T follicular helper cell (primary cell): ENCODE results near the gene GATA5.

Source experiments
- DNase-seq: peaks from one replicate; pipeline ENCODE4 v3.0.0-alpha.2; 2020; ENCODE audit warnings: low read depth

GATA5 gene

GRCh38 chr20:62487118-62487517 lies 11.3 kb upstream of the GATA5 start:
- no peak for DNase-seq

DNA sequence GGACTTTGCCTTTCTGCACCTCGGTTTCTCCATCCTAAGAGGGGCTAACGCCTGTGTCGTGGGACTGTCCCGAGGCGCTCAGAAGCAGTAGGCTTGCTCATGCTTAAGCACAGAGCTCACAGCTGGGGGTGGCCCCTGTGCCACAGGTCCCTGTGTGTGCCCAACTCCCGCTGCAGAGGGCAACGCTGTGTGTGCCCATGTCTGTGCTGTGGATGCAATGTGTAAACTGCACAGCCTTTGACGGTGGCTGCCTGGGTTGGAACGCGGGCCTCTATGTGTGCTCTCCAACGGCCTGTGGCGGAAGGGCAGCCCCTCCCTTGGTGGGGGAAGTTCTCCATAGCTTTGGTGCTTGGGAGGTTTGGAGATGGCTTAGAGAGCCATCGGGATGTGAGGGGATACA lies 10.7 kb upstream of the GATA5 start:
- no peak for DNase-seq

DNA sequence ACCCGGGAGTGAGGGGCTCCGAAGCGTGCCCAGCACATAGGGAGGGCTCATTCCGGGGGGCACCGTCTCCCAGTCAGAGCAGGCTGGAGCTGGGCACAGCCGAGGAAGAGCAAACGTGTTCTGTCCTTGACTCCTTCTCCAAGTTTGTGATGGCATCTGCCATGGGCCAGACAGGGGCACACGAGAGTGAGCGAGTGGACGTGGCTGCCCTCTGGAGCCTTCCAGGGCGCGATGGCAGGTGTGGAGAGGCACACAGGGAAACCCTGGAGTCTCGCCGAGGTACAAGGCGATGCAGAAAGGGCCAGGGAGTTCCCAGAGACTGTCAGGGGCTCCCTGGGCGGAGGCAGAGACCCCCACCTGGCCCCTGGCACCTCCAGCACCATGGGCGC lies 9.9 kb upstream of the GATA5 start:
- no peak for DNase-seq

DNA sequence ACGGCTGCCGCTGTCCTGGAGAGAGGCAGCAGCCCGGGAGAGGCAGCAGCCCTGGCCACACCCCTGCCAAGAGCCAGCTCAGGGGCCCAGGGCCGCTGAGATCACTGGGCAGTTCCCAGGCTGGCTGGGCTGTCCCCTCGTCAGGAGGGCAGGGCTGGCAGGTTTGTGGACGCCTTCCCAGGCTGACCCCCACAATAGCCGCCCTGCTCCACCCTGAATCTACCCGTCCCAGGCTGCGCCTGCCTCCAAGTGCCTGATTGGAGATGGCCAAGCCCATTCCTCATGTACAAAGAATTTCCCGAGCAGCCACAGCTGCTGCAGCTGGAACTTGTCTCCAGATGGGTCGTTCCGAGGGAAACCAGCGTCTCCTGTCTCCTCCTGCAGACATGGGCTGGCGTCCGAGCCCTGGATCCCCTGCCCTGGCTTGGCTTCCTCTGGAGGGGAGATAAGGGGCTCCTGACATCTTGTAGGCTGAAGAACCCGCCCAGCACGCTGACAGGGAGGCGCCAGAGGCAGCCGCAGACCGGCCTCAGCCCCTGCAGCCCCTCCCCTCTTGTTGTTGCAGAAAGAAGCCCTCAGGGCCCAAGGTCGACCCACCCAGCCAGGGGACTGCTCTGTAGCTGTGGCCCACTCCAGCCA lies 9.4 kb upstream of the GATA5 start:
- DNase-seq = no peak

DNA sequence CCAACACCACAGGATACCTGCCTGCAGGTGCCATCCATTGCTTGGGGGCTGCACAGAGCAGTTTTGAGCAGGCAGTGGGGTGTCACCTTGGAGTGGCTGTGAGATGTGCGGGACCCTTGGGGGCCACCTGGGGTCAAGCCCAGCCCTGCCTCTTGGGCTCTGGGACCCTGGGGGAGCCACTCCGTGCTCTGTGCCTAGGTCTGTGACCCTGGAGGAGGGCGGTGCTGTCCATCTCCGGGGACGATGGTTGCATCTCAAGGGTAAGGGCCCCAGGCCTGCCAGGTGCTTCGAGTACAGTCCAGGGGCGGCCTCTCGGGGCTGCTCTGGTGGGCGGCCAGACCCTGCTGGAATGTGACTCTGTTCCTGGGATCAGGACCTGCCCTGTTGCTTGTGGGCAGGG lies 8.7 kb upstream of the GATA5 start:
- no peak for DNase-seq

DNA sequence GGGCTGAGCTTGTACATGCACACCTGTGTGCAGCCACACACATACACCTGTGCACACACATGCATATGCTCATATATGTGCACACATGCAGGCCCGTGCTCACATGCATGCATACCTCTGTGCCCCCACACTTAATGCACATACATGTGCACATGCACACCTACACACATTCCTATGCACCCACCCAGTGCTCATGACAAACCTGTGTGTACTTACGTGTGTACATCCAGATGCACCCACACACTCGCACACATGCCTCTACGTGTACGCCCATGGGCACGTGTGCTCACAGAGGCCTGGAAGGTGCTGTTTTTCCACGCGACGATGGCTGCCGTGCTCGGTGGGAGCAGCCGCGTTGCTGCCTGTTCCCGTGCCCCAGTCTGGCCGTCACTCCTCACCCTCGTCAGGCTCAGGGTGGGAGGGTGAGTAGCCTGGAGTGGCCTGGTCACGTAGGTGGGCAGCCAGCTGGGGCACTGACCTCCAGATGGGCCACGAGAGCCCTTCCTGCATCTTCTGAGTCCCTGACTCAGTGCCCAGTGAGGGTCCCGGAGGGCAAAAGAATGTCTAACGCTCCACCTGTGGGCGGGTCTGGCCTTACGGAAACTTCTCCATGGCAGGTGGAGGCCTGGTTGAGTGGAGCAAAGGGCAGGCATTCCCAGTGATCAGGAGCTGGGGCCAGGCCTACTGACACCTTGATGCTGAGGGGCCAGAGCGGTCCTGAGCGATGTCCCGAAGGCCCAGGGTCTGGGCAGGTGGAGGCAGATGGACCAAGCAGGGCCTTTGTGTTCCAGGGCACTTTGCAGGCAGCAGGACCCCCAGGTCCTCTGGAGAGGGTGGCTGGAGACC lies 8.0 kb upstream of the GATA5 start:
- no peak for DNase-seq

- no peak for DNase-seq
Measured at GRCh38 chr20:62482974-62483373, 7.2 kb upstream of the GATA5 start.

DNA sequence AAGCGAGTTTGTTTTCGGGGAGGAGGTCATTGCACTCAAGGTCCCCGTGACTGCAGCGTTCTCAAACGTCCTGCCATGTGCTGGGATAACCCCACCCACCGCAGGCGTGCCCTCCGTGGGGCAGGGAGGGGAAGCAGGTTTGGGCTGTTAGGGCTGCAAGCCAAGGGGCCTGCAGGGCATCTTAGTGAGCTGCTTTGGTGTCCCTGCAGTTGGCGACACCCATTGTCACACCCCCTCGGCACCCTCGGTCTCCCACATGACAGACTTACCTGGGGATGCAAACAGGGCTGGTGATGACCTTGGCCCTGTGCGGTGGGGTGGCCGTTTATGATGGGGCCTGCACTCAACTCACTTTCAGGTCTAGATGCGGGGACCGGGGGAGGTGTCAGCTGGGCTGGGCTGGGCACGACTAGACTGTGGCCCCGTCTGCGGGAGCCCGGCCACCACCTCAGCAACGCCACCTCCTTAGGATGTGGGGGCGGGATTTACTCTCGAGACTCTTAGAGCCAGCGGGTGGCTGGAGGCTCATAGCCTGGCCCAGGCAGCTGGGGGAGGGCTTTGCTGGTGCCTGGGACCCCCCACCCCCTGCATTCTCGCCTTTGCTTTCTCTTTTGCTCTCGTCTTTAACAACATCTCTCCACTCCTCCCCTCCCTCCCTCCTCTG lies 6.5 kb upstream of the GATA5 start:
- no peak for DNase-seq

DNA sequence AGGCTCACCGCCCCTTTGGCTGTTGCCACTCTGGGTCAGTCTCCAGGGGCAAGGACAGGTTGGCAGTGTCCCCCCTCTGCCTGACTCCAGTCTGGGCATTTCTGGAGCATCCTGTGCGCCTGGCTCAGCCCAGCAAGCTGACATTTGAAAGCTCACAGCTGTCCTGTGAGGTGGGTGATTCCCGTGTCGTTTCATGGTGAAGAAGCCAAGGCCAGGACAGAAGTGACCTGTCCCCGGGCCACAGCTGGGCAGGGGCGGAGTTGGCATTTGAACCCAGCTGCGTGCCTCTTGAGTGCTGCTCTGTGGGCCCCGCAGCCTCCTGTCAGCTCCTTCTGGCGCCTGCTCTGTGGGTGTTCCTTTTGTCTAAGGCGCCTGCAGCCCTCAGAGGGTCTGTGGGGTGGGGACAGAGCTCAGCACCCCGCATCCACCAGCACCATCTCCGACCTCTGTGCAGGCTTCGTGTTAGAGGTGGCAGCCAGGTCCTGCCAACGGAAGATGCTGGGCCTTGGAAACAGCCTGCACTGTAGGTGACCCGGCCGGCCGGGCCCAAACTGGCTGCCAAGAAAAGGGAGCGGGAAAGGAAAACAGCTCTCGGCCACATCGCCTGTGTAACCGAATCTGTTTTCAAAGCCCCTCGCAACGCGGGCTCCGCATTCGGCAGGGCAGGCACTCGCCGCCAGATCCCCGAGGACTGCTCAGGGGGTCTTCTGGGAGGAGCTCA lies 5.8 kb upstream of the GATA5 start:
- DNase-seq = no peak

DNA sequence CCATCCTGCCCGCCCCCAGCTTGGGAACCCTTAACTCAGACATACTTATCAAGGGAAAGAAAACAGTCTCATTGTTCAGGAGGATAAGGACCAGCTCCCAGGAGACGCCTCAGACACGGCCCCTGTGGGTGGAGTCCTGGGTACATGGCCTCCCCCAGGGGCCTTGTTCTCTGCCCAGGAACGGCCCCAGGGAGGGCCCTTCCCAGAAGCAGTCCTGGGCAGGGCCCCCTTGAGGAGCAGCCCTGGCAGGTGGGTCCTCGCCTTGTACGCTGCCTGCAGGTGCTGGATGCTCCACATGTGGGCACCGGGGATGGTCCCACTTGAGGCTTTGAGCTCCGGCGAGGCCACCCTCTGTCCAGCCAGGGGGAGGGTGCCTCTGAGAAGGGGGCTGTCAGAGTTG lies 4.5 kb upstream of the GATA5 start:
- no peak for DNase-seq

DNA sequence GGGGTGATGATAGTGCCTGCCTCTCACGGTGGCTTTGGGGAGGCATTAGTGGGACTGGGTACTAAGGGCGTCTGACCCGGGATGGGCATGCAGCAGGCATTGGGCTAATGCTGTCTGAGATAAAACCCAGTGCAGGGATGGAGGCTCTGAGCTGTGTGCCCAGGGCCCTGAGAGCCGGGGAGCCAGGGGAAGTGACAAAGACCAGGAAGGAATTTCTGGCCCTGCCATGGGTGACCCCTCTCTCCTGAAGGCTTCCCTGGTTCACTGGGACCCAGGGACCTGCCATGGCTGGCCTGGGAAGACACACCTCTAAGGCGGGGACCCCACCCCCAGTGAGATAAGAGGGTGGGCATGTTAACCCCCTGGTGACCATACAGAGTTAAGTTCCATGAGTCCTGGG lies 3.9 kb upstream of the GATA5 start:
- no peak for DNase-seq

DNA sequence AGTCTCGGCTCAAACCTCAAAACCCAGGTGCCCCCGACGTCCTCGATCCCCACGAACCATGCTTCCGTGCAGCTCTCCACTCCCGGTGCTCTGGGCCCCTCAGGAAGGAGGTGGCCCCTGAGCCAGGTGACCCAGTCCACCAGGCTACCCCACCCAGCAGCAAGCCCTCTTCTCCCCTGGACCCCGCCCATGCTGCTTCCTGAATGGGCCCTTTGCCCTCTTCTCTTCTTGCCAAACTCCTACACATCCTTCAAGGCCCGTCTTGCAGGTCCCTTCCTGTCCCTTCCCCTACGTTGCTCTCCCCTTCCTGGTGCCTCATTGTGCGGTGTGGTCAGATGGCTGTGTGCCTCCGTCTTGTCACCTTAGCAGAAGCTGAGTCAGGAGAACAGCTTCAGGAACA lies 3.4 kb upstream of the GATA5 start:
- DNase-seq = no peak

- DNase-seq = no peak
Measured at GRCh38 chr20:62477669-62478455, 2.1 kb upstream of the GATA5 start.

- DNase-seq = no peak
Measured at GRCh38 chr20:62476056-62476838, 452 bp upstream of the GATA5 start.

DNA sequence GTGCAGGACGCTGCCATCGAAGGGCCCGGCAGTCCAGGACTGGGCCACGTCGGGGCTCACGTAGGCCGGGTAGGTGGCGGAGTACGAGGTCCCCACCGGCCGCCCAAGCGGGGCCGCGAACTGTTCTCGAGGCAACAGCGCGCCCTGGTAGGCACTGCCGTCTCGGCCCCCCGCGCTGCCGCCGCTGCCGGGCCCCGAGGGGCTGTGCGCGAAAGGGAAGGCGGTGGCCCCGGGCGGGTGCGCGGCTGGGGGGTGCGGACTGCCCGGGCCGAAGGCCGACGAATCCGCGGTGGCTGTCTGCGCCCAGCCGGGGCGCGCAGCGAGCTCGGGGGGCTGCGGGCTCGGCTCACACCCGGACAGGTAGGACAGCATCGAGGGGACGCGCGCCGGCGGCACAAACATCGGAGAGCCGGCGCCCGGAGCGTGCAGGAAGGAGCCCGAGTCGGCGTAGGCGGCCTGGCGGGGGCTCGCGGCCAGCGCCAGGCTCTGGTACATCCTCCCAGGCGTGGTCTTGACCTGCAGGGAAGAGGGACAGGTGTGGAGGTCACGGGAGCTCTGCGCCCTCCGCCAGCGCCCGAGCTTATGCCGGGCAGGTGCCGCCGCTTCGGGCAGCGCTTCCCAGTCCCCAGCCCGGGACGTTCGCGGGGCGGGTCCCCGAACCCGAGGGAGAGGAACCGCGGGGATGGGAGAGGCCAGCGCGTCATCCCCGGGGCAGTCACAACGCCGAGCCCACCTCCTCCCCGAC lies 596 bp downstream of the GATA5 start:
- DNase-seq = no peak

GRCh38 chr20:62474604-62475026 lies 1.2 kb downstream of the GATA5 start:
- DNase-seq = no peak

DNA sequence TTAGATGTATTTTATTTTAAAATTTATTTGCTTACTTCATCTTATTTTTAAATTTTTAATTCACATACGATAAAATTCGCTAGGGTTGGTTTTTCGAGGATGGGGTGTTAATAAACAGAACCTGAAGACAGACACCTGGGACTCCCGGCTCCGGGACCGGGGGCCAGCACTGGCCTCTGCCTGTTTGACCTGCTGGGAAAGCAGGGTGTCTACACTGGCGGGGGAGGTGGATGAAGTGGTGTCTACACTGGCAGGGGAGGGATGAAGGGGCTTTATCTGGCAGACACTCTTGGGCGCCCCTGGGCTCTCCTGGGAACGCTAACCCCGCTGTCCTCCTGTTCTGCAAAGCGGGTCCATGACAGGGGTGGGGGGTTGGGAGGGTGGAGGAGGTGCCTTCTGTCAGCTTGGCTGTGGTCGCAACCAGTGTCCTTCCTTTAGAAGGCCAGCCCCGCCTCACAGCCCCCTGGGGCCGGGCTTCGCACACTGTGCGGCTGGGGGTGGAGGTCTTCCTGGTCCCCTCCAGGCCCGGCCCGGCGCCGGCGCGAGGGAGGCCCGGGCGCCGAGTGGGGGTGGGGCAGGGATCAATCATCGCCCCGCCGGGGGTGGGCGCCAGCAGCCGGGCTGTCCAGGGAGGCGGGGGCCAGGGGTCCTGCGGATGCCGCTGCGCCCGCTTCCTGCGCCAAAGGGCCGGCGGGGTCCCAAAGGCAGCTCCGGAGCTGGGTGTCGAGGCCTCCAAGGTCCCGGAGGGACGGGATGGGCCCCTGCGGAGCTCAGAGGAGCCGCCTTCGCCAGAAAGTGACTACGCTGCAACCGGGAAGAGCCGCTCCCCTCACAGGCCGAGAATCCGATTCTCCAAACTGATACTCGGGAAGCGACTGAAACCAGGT lies 1.8 kb downstream of the GATA5 start:
- DNase-seq = no peak

DNA sequence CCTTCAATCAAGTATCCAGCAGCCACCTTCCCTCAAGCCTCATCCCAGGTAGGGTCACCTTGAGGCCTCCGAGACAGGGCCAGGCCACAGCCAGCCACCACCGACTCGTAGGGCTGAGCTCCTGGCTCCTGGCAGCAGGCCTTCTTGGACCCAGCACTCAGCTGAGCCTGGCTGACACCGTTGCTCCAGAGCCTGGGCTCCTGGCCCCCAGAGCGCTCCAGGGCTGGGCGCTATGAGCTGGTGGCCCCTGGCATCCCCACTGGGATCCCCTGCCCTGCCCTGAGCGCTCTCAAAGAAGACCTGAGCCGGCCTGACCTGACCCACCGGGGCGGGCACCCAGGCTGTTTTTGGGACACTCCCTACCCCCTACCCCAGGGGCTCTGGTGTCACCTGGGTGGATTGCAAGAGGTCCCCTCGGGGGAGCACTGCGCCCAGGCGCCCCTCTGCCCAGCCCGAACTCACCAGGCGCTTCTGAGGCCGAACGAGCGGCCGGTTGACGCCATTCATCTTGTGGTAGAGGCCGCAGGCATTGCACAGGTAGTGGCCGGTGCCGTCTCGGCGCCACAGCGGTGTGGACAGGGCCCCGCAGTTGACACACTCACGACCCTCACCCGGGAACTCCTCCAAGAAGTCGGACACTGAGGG lies 2.7 kb downstream of the GATA5 start:
- DNase-seq = no peak
